ENCODE measurements around the gene ARPC5. TPM values are rescaled to one million over a fixed set of nuclear protein-coding genes. Genes with fewer than 3 reads are reported as not detected.
"Not testable (repeated sequence)": the region's sequence is repeated elsewhere in the genome, so short reads cannot be mapped to it uniquely, and the experiment has no call there.

Gene ARPC5
- total and polyA plus RNA-seq, 2 experiments from 2014 or later, result 77.3 to 179 TPM

- TF ChIP-seq, protein P1, sequence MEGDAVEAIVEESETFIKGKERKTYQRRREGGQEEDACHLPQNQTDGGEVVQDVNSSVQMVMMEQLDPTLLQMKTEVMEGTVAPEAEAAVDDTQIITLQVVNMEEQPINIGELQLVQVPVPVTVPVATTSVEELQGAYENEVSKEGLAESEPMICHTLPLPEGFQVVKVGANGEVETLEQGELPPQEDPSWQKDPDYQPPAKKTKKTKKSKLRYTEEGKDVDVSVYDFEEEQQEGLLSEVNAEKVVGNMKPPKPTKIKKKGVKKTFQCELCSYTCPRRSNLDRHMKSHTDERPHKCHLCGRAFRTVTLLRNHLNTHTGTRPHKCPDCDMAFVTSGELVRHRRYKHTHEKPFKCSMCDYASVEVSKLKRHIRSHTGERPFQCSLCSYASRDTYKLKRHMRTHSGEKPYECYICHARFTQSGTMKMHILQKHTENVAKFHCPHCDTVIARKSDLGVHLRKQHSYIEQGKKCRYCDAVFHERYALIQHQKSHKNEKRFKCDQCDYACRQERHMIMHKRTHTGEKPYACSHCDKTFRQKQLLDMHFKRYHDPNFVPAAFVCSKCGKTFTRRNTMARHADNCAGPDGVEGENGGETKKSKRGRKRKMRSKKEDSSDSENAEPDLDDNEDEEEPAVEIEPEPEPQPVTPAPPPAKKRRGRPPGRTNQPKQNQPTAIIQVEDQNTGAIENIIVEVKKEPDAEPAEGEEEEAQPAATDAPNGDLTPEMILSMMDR (IDR thresholded peaks at IDR 0.05; ENCODE audit: low read depth, low read length), result no peak
- DNase-seq (ENCODE audit: low read depth in 1 of 2, low spot score in 1 of 2), result no peak
- peak overlapping the region; percentile 98 for H3K27ac ChIP-seq
- peak overlapping the region; percentile 68 for H3K4me3 ChIP-seq
- no peaks in the 10 kb centered on the region for H3K27me3 ChIP-seq
- peaks cover 21% of the 10 kb centered on the region for H3K4me1 ChIP-seq (ENCODE audit: low read depth)
- no peaks in the 10 kb centered on the region for H3K9me3 ChIP-seq (ENCODE audit: low read depth)
- peaks cover 29% of the 10 kb centered on the region for H3K36me3 ChIP-seq
Measured at GRCh38 chr1:183632964-183633363, 2.6 kb downstream of the ARPC5 start.

DNA sequence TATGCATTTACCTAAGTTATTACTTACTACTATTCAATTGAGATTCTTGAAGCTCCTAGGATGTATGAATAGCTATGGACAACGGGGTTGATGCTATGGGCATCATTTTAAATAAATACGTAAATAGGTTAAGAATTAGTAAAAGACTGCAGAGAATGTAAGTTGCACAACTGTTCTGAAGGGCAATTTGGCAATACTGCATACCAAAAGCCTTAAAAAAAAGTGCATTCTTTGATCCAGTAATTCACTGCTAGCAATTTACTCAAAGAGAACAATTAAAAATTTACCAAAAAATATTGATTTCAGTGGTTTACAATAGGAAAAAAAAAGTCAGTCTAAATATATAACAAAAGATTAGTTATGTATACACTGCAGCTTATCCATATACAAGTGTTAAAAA, 3.5 kb downstream of the ARPC5 start:
- Histone ChIP-seq H3K27me3 (no peaks in the 10 kb centered on the region), H3K27ac (peak overlapping the region; percentile 98), H3K4me3 (peak overlapping the region; percentile 68), H3K36me3 (peaks cover 35% of the 10 kb centered on the region), H3K9me3 (ENCODE audit: low read depth) (no peaks in the 10 kb centered on the region), H3K4me1 (ENCODE audit: low read depth) (peaks cover 20% of the 10 kb centered on the region)
- DNase-seq (ENCODE audit: low read depth in 1 of 2, low spot score in 1 of 2), result peak in 1 of 2 donors; percentile 90
- TF ChIP-seq, protein P1 (IDR thresholded peaks at IDR 0.05; ENCODE audit: low read depth, low read length), result no peak

DNA sequence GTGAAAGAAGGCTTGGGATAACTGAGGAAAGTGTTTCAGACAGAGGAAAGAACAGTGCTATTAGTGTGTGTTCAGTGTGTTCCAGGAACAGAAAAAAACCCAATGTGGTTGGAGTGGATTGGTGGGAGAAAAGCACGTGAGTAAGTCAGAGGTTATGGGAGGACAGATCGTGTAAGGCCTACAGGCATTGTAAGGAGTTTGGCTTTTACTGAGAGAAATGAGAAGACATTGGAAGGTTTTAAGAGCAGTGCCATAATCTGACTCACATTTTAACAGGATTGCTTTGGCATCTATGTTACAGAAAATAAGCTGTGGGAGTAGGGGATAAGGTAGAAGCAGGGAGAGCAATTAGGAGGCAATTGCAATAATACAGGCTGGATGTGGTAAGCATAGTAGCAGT, 4.8 kb downstream of the ARPC5 start:
- no peaks in the 10 kb centered on the region for H3K27me3 ChIP-seq
- peak in 1 of 2 donors; percentile 72 for DNase-seq (ENCODE audit: low read depth in 1 of 2, low spot score in 1 of 2)
- H3K9me3 ChIP-seq (ENCODE audit: low read depth), result no peaks in the 10 kb centered on the region
- peaks cover 20% of the 10 kb centered on the region for H3K4me1 ChIP-seq (ENCODE audit: low read depth)
- H3K4me3 ChIP-seq, result no peak overlapping the region
- peaks cover 38% of the 10 kb centered on the region for H3K36me3 ChIP-seq
- peak overlapping the region; percentile 27 for H3K27ac ChIP-seq
- TF ChIP-seq, protein P1 (IDR thresholded peaks at IDR 0.05; ENCODE audit: low read depth, low read length), result no peak

- DNase-seq (ENCODE audit: low read depth in 1 of 2, low spot score in 1 of 2), result no peak
- Histone ChIP-seq H3K27me3 (no peaks in the 10 kb centered on the region), H3K9me3 (ENCODE audit: low read depth) (no peaks in the 10 kb centered on the region), H3K27ac (no peak overlapping the region), H3K36me3 (peaks cover 38% of the 10 kb centered on the region), H3K4me1 (ENCODE audit: low read depth) (peaks cover 20% of the 10 kb centered on the region), H3K4me3 (no peak overlapping the region)
- TF ChIP-seq, protein P1 (IDR thresholded peaks at IDR 0.05; ENCODE audit: low read depth, low read length), result no peak
Measured at GRCh38 chr1:183628537-183628936, 7.0 kb downstream of the ARPC5 start.

- not testable (repeated sequence) for H3K27ac ChIP-seq; H3K9me3 ChIP-seq (ENCODE audit: low read depth); H3K27me3 ChIP-seq; H3K4me1 ChIP-seq (ENCODE audit: low read depth); DNase-seq (ENCODE audit: low read depth in 1 of 2, low spot score in 1 of 2); H3K4me3 ChIP-seq
- peaks cover 38% of the 10 kb centered on the region for H3K36me3 ChIP-seq
Measured at GRCh38 chr1:183626236-183626635, 9.3 kb downstream of the ARPC5 start.

GRCh38 chr1:183622884-183623785, 12.4 kb downstream of the ARPC5 start:
- Histone ChIP-seq H3K36me3 (peaks cover 10% of the 10 kb centered on the region), H3K9me3 (ENCODE audit: low read depth) (no peaks in the 10 kb centered on the region), H3K4me1 (ENCODE audit: low read depth) (no peaks in the 10 kb centered on the region), H3K27ac (no peak overlapping the region), H3K27me3 (no peaks in the 10 kb centered on the region), H3K4me3 (no peak overlapping the region)
- DNase-seq (ENCODE audit: low read depth in 1 of 2, low spot score in 1 of 2), result peak; percentile 70 to 72
- TF ChIP-seq, protein P1 (IDR thresholded peaks at IDR 0.05; ENCODE audit: low read depth, low read length), result peak; percentile 57
